ENCODE measurements around the gene MED9. TPM values are rescaled to one million over a fixed set of nuclear protein-coding genes. Genes with fewer than 3 reads are reported as not detected.

Gene MED9
- total and polyA plus RNA-seq, 3 experiments from 2014 or later: 13.5 to 17.9 (median 13.8) TPM

DNA sequence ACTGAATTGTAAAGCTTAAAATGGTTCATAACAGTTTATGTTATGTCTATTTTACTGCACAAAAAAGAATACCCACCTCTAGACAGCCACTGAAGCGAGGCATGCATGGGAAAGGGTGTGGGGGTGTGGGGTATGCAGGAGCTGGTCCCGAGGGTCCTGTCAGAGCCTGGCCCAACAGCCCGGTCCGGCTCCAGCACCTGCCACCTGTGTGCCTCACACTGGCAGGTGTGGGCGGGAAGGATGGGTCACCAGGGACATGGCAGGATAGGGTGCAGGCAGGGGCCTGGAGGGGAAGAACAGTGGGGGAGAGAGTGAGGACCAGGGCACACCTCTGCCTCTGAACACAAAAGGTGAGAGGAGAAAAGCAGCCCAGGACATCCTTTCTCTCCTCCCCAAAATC, 42.2 kb downstream of the MED9 start:
- Histone ChIP-seq H3K4me3 (ENCODE audit: low read length) (no peak overlapping the region), H3K27ac (ENCODE audit: low read depth, low read length) (no peak overlapping the region), H3K36me3 (ENCODE audit: insufficient read depth, low read length) (no peaks in the 10 kb centered on the region), H3K27me3 (ENCODE audit: insufficient read depth, low read length, poor library complexity, severe bottlenecking) (no peaks in the 10 kb centered on the region), H3K9me3 (ENCODE audit: low read length) (no peaks in the 10 kb centered on the region), H3K4me1 (ENCODE audit: insufficient read depth, low read length) (no peaks in the 10 kb centered on the region)
- ChIA-PET POLR2A (no interaction called here), CTCF (interaction anchor here (1.1 kb wide), 1 partner anchor 123 kb away, joined by 3 read pairs; no protein-coding TSS in a partner anchor)
- no peak overlapping the region for H3K4me3 Mint-ChIP-seq
- H3K36me3 Mint-ChIP-seq: peaks cover 0 to 9% (median 5%) of the 10 kb centered on the region in 3 donors
- no peak for DNase-seq
- H3K27me3 Mint-ChIP-seq: peaks cover 0 to 2% of the 10 kb centered on the region in 2 donors
- no peaks in the 10 kb centered on the region for H3K4me1 Mint-ChIP-seq
- no peak overlapping the region for H3K27ac Mint-ChIP-seq
- no peaks in the 10 kb centered on the region for H3K9me3 Mint-ChIP-seq

GRCh38 chr17:17519886-17520285, 43.1 kb downstream of the MED9 start:
- Histone ChIP-seq H3K4me3 (ENCODE audit: low read length) (no peak overlapping the region), H3K9me3 (ENCODE audit: low read length) (no peaks in the 10 kb centered on the region), H3K27ac (ENCODE audit: low read depth, low read length) (no peak overlapping the region), H3K36me3 (ENCODE audit: insufficient read depth, low read length) (no peaks in the 10 kb centered on the region), H3K4me1 (ENCODE audit: insufficient read depth, low read length) (no peaks in the 10 kb centered on the region), H3K27me3 (ENCODE audit: insufficient read depth, low read length, poor library complexity, severe bottlenecking) (no peaks in the 10 kb centered on the region)
- DNase-seq: no peak
- Mint-ChIP-seq H3K9me3 (no peaks in the 10 kb centered on the region), H3K27ac (no peak overlapping the region), H3K36me3 (peaks cover 0 to 9% (median 5%) of the 10 kb centered on the region in 3 donors), H3K4me1 (no peaks in the 10 kb centered on the region), H3K4me3 (no peak overlapping the region), H3K27me3 (peaks cover 0 to 2% of the 10 kb centered on the region in 2 donors)
- ChIA-PET CTCF (interaction anchor here (0.8 kb wide), 1 partner anchor 24 kb away, joined by 3 read pairs; the partner anchor contains the start of gene RASD1), POLR2A (no interaction called here)

- no peaks in the 10 kb centered on the region for H3K4me1 ChIP-seq (ENCODE audit: insufficient read depth, low read length)
- no peaks in the 10 kb centered on the region for H3K4me1 Mint-ChIP-seq
- CTCF ChIA-PET: no interaction called here
- no peak overlapping the region for H3K27ac ChIP-seq (ENCODE audit: low read depth, low read length)
- H3K9me3 Mint-ChIP-seq: no peaks in the 10 kb centered on the region
- no peaks in the 10 kb centered on the region for H3K9me3 ChIP-seq (ENCODE audit: low read length)
- no peak overlapping the region for H3K27ac Mint-ChIP-seq
- DNase-seq: no peak
- no peaks in the 10 kb centered on the region for H3K36me3 ChIP-seq (ENCODE audit: insufficient read depth, low read length)
- H3K36me3 Mint-ChIP-seq: peaks cover 0 to 9% (median 5%) of the 10 kb centered on the region in 3 donors
- no peak overlapping the region for H3K4me3 ChIP-seq (ENCODE audit: low read length)
- no peak overlapping the region for H3K4me3 Mint-ChIP-seq
- peaks cover 0 to 2% of the 10 kb centered on the region in 2 donors for H3K27me3 Mint-ChIP-seq
- POLR2A ChIA-PET: no interaction called here
- no peaks in the 10 kb centered on the region for H3K27me3 ChIP-seq (ENCODE audit: insufficient read depth, low read length, poor library complexity, severe bottlenecking)
Observed at GRCh38 chr17:17520599-17521232, 43.9 kb downstream of the MED9 start.

GRCh38 chr17:17523001-17523730, 46.4 kb downstream of the MED9 start:
- Histone ChIP-seq H3K27ac (ENCODE audit: low read depth, low read length) (no peak overlapping the region), H3K4me1 (ENCODE audit: insufficient read depth, low read length) (no peaks in the 10 kb centered on the region), H3K4me3 (ENCODE audit: low read length) (no peak overlapping the region), H3K9me3 (ENCODE audit: low read length) (no peaks in the 10 kb centered on the region), H3K27me3 (ENCODE audit: insufficient read depth, low read length, poor library complexity, severe bottlenecking) (no peaks in the 10 kb centered on the region), H3K36me3 (ENCODE audit: insufficient read depth, low read length) (no peaks in the 10 kb centered on the region)
- Mint-ChIP-seq H3K36me3 (peaks cover 0 to 9% (median 2%) of the 10 kb centered on the region in 3 donors), H3K27ac (no peak overlapping the region), H3K4me3 (no peak overlapping the region), H3K4me1 (no peaks in the 10 kb centered on the region), H3K9me3 (no peaks in the 10 kb centered on the region), H3K27me3 (peaks cover 0 to 2% of the 10 kb centered on the region in 2 donors)
- POLR2A ChIA-PET: no interaction called here
- CTCF ChIA-PET: no interaction called here
- no peak for DNase-seq

DNA sequence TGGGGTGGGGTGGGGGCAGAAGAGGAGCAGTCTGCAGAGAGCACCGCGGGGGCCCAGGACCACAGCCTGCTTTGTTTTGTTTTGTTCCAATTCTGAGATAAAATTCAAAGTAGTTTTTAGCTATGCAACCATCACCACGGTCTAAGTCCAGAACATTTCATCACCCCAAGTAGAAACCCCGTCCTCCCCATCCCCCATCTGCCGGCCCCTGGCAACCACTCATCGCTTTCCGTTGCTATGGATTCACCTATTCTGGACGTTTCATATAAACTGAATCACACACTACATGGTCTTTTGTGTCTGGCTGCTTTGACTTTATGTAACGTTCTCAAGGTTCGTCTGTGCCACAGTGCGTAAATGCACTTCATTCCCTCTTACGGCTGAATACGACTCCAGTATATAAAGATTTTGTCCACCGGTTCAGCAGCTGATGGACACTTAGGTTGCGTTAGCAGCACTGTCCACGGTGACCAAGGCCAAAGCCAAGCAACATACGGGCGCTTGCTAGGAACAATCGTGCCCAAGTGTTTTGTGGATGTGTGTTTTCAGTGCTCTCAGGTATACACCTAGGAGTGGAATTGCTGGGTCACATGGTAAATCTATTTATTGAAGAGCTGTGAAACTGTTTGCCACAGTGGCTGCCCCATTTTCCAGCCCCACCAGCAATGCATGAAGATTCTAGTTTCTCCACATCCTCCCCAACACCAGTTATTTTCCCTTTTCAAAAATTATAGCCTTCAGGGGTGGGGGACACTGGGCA, 47.1 kb downstream of the MED9 start:
- Mint-ChIP-seq H3K27ac (peak overlapping the region in 1 of 8 donors; percentile 47), H3K27me3 (no peaks in the 10 kb centered on the region), H3K4me1 (no peaks in the 10 kb centered on the region), H3K36me3 (peaks cover 0 to 9% (median 2%) of the 10 kb centered on the region in 3 donors), H3K4me3 (no peak overlapping the region), H3K9me3 (no peaks in the 10 kb centered on the region)
- no peak for DNase-seq
- ChIA-PET CTCF (no interaction called here), POLR2A (no interaction called here)
- H3K27me3 ChIP-seq (ENCODE audit: insufficient read depth, low read length, poor library complexity, severe bottlenecking): no peaks in the 10 kb centered on the region
- no peak overlapping the region for H3K27ac ChIP-seq (ENCODE audit: low read depth, low read length)
- H3K9me3 ChIP-seq (ENCODE audit: low read length): no peaks in the 10 kb centered on the region
- no peak overlapping the region for H3K4me3 ChIP-seq (ENCODE audit: low read length)
- no peaks in the 10 kb centered on the region for H3K36me3 ChIP-seq (ENCODE audit: insufficient read depth, low read length)
- H3K4me1 ChIP-seq (ENCODE audit: insufficient read depth, low read length): no peaks in the 10 kb centered on the region

GRCh38 chr17:17525311-17525710, 48.5 kb downstream of the MED9 start:
- Mint-ChIP-seq H3K27ac (no peak overlapping the region), H3K36me3 (peaks cover 0 to 6% (median under 1%) of the 10 kb centered on the region in 3 donors), H3K4me3 (no peak overlapping the region), H3K9me3 (no peaks in the 10 kb centered on the region), H3K27me3 (no peaks in the 10 kb centered on the region), H3K4me1 (no peaks in the 10 kb centered on the region)
- ChIA-PET CTCF (interaction anchor here (1.1 kb wide), 1 partner anchor 28 kb away, joined by 3 read pairs; no protein-coding TSS in a partner anchor), POLR2A (no interaction called here)
- Histone ChIP-seq H3K36me3 (ENCODE audit: insufficient read depth, low read length) (no peaks in the 10 kb centered on the region), H3K4me1 (ENCODE audit: insufficient read depth, low read length) (no peaks in the 10 kb centered on the region), H3K4me3 (ENCODE audit: low read length) (no peak overlapping the region), H3K9me3 (ENCODE audit: low read length) (no peaks in the 10 kb centered on the region), H3K27ac (ENCODE audit: low read depth, low read length) (no peak overlapping the region), H3K27me3 (ENCODE audit: insufficient read depth, low read length, poor library complexity, severe bottlenecking) (no peaks in the 10 kb centered on the region)
- no peak for DNase-seq

DNA sequence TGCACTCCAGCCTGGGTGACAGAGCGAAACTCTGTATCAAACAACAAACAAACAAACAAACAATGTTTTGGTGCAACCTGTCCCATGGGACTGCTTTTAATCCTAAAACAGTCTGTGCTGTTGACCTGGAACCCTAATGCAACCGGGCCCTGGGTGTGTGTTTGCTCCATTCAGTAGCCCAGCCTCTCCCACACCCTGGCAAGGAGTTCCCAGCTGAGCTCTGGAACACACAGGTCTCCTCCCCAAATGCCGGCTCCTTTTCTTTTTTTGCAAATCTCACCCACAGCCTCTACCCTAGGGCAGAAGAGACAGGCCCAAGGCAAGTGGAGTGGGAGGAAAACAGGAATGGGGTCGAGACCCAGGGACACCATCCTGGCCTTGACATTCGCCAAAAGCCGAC, 49.2 kb downstream of the MED9 start:
- Histone ChIP-seq H3K9me3 (ENCODE audit: low read length) (no peaks in the 10 kb centered on the region), H3K4me1 (ENCODE audit: insufficient read depth, low read length) (no peaks in the 10 kb centered on the region), H3K4me3 (ENCODE audit: low read length) (no peak overlapping the region), H3K36me3 (ENCODE audit: insufficient read depth, low read length) (no peaks in the 10 kb centered on the region), H3K27me3 (ENCODE audit: insufficient read depth, low read length, poor library complexity, severe bottlenecking) (no peaks in the 10 kb centered on the region), H3K27ac (ENCODE audit: low read depth, low read length) (no peak overlapping the region)
- DNase-seq: no peak
- Mint-ChIP-seq H3K9me3 (no peaks in the 10 kb centered on the region), H3K27me3 (no peaks in the 10 kb centered on the region), H3K4me1 (no peaks in the 10 kb centered on the region), H3K4me3 (no peak overlapping the region), H3K27ac (no peak overlapping the region), H3K36me3 (peaks cover 0 to 4% (median 0%) of the 10 kb centered on the region in 3 donors)
- ChIA-PET CTCF (no interaction called here), POLR2A (no interaction called here)

DNA sequence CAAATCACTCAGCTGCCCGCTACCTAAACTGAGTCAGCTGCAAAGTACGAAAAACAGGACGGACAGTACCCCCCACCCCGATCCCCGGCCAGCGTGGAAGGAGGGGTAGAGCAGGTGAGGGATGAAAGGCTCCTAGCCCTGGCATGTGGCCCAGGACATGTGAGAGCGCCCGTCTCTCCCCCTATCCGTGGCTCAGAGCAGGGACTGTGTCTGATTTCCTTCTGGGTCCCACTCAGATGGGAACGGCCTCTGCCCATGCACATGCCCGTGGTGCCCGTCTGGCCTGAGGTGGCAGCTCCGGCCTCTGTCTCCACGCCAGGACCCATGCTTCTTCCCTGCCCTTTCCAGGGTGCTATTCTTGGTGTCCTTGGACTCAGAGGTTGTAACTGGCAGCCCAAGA, 49.6 kb downstream of the MED9 start:
- no peaks in the 10 kb centered on the region for H3K9me3 ChIP-seq (ENCODE audit: low read length)
- ChIA-PET CTCF (no interaction called here), POLR2A (no interaction called here)
- H3K27ac Mint-ChIP-seq: no peak overlapping the region
- no peaks in the 10 kb centered on the region for H3K9me3 Mint-ChIP-seq
- H3K27ac ChIP-seq (ENCODE audit: low read depth, low read length): no peak overlapping the region
- no peak overlapping the region for H3K4me3 ChIP-seq (ENCODE audit: low read length)
- H3K36me3 Mint-ChIP-seq: peaks cover 0 to 1% (median 0%) of the 10 kb centered on the region in 3 donors
- no peak overlapping the region for H3K4me3 Mint-ChIP-seq
- DNase-seq: no peak
- no peaks in the 10 kb centered on the region for H3K27me3 ChIP-seq (ENCODE audit: insufficient read depth, low read length, poor library complexity, severe bottlenecking)
- H3K36me3 ChIP-seq (ENCODE audit: insufficient read depth, low read length): no peaks in the 10 kb centered on the region
- no peaks in the 10 kb centered on the region for H3K4me1 Mint-ChIP-seq
- H3K4me1 ChIP-seq (ENCODE audit: insufficient read depth, low read length): no peaks in the 10 kb centered on the region
- H3K27me3 Mint-ChIP-seq: no peaks in the 10 kb centered on the region

Measured in CD8-positive, alpha-beta memory T cell (primary cell).